SK-N-SH (cell line): ENCODE data around the gene MYLIP. TPM values are rescaled to one million over a fixed set of nuclear protein-coding genes. Genes with fewer than 3 reads are reported as not detected.

Experiments used
- CTCF ChIA-PET: fragments of 300-600, 350-600 bp; formaldehyde crosslinking; extraction: SDS; loops from one replicate; lab custom pipeline; 2021; lab: Yijun Ruan, JAX
- POLR2A ChIA-PET: fragments of 350-600 bp; sonication (Branson Sonifier 250); formaldehyde crosslinking; extraction: SDS; loops from one replicate; lab custom pipeline; 2020; ENCODE audit warnings: antibody characterized with exemption, inconsistent platforms; lab: Yijun Ruan, JAX
- DNase-seq: peaks from one replicate; pipeline ENCODE4 v3.0.0; 2012
- H2AFZ ChIP-seq: fragments of 200-600 bp; sonication (generic); 2 replicates; pipeline ENCODE4 v1.8.1; 2016; ENCODE audit warnings: antibody characterized with exemption, mild to moderate bottlenecking, low read depth
- H3F3A ChIP-seq: fragments of 200-600 bp; sonication (generic); replicated peaks from 2 replicates; pipeline ENCODE3; 2016; ENCODE audit warnings: antibody characterized with exemption, mild to moderate bottlenecking; ENCODE audit not compliant: insufficient read depth
- H3K27ac ChIP-seq, 2 experiments: fragments of 200-500 bp in 1 of 2; fragments of 200-600 bp in 1 of 2; sonication (Bioruptor generic) in 1 of 2; sonication (generic), shearing (Covaris generic) in 1 of 2; 2 replicates each; pipeline versions ENCODE4 v1.5.1 to v1.6.1; 2014 to 2016; ENCODE audit warnings: low read depth in 2 of 2, inconsistent platforms in 1 of 2, low read length in 1 of 2, mild to moderate bottlenecking in 1 of 2, mixed read lengths in 1 of 2
- H3K27me3 ChIP-seq: fragments of 200-600 bp; sonication (generic), shearing (Covaris generic); 2 replicates; pipeline ENCODE4 v1.6.1; 2016; ENCODE audit warnings: mixed run types; ENCODE audit not compliant: insufficient read depth
- H3K36me3 ChIP-seq, 2 experiments: fragments of 200-500 bp in 1 of 2; fragments of 200-600 bp in 1 of 2; sonication (Bioruptor generic) in 1 of 2; sonication (generic) in 1 of 2; replicated peaks in 1 of 2; 2 replicates each; pipeline versions ENCODE3 to v1.5.1; 2014 to 2016; ENCODE audit warnings: low read length in 1 of 2, mild to moderate bottlenecking in 1 of 2; ENCODE audit not compliant: insufficient read depth in 2 of 2, control insufficient read depth in 1 of 2
- H3K4me1 ChIP-seq, 2 experiments: fragments of 200-500 bp in 1 of 2; fragments of 200-600 bp in 1 of 2; sonication (Bioruptor generic) in 1 of 2; sonication (generic), shearing (Covaris generic) in 1 of 2; 2 replicates each; pipeline versions ENCODE4 v1.5.1 to v1.6.1; 2014 to 2016; ENCODE audit warnings: low read depth in 1 of 2, low read length in 1 of 2, mixed run types in 1 of 2; ENCODE audit not compliant: insufficient read depth in 2 of 2, control insufficient read depth in 1 of 2
- H3K4me2 ChIP-seq: fragments of 200-600 bp; sonication (generic), shearing (Covaris generic); 2 replicates; pipeline ENCODE4 v1.6.1; 2017; ENCODE audit warnings: mixed run types
- H3K4me3 ChIP-seq, 2 experiments: fragments of 200-500 bp in 1 of 2; fragments of 200-600 bp in 1 of 2; sonication (Bioruptor generic) in 1 of 2; sonication (generic), shearing (Covaris generic) in 1 of 2; 2 replicates each; pipeline versions ENCODE4 v1.5.1 to v1.8.1; 2014 to 2016; ENCODE audit warnings: low read depth in 2 of 2, inconsistent platforms in 1 of 2, low read length in 1 of 2, mild to moderate bottlenecking in 1 of 2, mixed read lengths in 1 of 2, moderate library complexity in 1 of 2
- H3K79me2 ChIP-seq: fragments of 200-600 bp; sonication (generic); 2 replicates; pipeline ENCODE4 v1.8.1; 2017; ENCODE audit warnings: mild to moderate bottlenecking; ENCODE audit not compliant: insufficient read depth
- H3K9ac ChIP-seq: fragments of 200-600 bp; sonication (generic); 2 replicates; pipeline ENCODE4 v1.6.1; 2017; ENCODE audit warnings: mixed run types
- H3K9me2 ChIP-seq: fragments of 200-600 bp; sonication (generic); 2 replicates; pipeline ENCODE4 v1.6.1; 2017; ENCODE audit warnings: mixed run types
- H3K9me3 ChIP-seq: fragments of 200-600 bp; sonication (generic); 2 replicates; pipeline ENCODE4 v1.6.1; 2017; ENCODE audit warnings: mixed run types, mild to moderate bottlenecking, moderate library complexity
- H4K20me1 ChIP-seq: fragments of 200-600 bp; sonication (generic); 2 replicates; pipeline ENCODE4 v1.6.1; 2017; ENCODE audit warnings: mild to moderate bottlenecking, mixed run types; ENCODE audit not compliant: insufficient read depth
- CHD2 ChIP-seq: fragments of 150-350 bp; IDR thresholded peaks from 2 replicates; pipeline ENCODE4 v1.6.1; 2018; ENCODE audit warnings: low read length; ENCODE audit not compliant: partially characterized antibody
- ELF1 ChIP-seq: IDR thresholded peaks from 2 replicates; pipeline ENCODE4 v1.4.0; 2012
- EP300 ChIP-seq, 2 experiments: IDR thresholded peaks; 2 replicates each; pipeline versions ENCODE4 v1.4.0 to v1.6.1; 2012; ENCODE audit warnings: borderline replicate concordance in 1 of 2, low read depth in 1 of 2, low read length in 1 of 2
- EZH2phosphoT487 ChIP-seq: fragments of 200-600 bp; sonication (generic); IDR thresholded peaks from 2 replicates; pipeline ENCODE4 v1.6.1; 2017; ENCODE audit warnings: low read depth, mixed run types, mild to moderate bottlenecking, antibody characterized with exemption, moderate library complexity, borderline replicate concordance
- FOXJ3 ChIP-seq: sonication (generic); formaldehyde crosslinking; IDR thresholded peaks from 2 replicates; pipeline ENCODE4 v1.5.1; 2020; ENCODE audit warnings: mild to moderate bottlenecking, missing genetic modification reagents
- IRF3 ChIP-seq: fragments of 150-350 bp; IDR thresholded peaks from 2 replicates; pipeline ENCODE4 v1.6.1; 2016; ENCODE audit warnings: mild to moderate bottlenecking, low read depth, low read length
- JUND ChIP-seq: IDR thresholded peaks from 2 replicates; pipeline ENCODE4 v1.4.0; 2012
- RAD21 ChIP-seq: IDR thresholded peaks from 2 replicates; pipeline ENCODE4 v1.6.1; 2012; ENCODE audit warnings: mild to moderate bottlenecking, low read length
- RCOR1 ChIP-seq: fragments of 150-350 bp; IDR thresholded peaks from 2 replicates; pipeline ENCODE4 v1.6.1; 2017; ENCODE audit warnings: antibody characterized with exemption, low read length
- RXRA ChIP-seq: IDR thresholded peaks from 2 replicates; pipeline ENCODE4 v1.4.0; 2012; ENCODE audit warnings: low read depth, mild to moderate bottlenecking, borderline replicate concordance
- SIN3A ChIP-seq: IDR thresholded peaks from 2 replicates; pipeline ENCODE4 v1.6.1; 2012; ENCODE audit warnings: low read depth, mild to moderate bottlenecking, low read length, moderate library complexity, borderline replicate concordance
- TAF1 ChIP-seq: IDR thresholded peaks from 2 replicates; pipeline ENCODE4 v1.6.1; 2012; ENCODE audit warnings: low read depth, mild to moderate bottlenecking, low read length, moderate library complexity, borderline replicate concordance
- TCF12 ChIP-seq: IDR thresholded peaks from 2 replicates; pipeline ENCODE4 v1.4.0; 2012
- TEAD4 ChIP-seq: IDR thresholded peaks from 2 replicates; pipeline ENCODE4 v1.4.0; 2012; ENCODE audit warnings: mild to moderate bottlenecking, borderline replicate concordance; ENCODE audit not compliant: insufficient read depth
- whole genome bisulfite sequencing: methylation state at CpG from one replicate; pipeline ENCODE4 v1.1.6; 2017; ENCODE audit warnings: low lambda C conversion rate; 5-methylcytosine and 5-hydroxymethylcytosine counted together
- polyA plus RNA-seq, 3 experiments: library from polyadenylated mRNA; depleted of rRNA; stranded (reverse); fragments of >200 nt; gene quantifications; 2 replicates each; pipeline ENCODE4 v1.2.3, GENCODE V29; 2012
- TF ChIP-seq, protein P1 (sequence below): fragments of 200-600 bp; sonication (generic); IDR thresholded peaks from 2 replicates; pipeline ENCODE4 v1.6.1; 2017; ENCODE audit warnings: antibody characterized with exemption, mild to moderate bottlenecking, moderate library complexity
- TF ChIP-seq, protein P2 (sequence below): IDR thresholded peaks from 2 replicates; pipeline ENCODE4; 2012

Gene MYLIP
- polyA plus RNA-seq, 1 of the 3 experiments (the other 2 are of a cell fraction): 3.1 TPM

DNA sequence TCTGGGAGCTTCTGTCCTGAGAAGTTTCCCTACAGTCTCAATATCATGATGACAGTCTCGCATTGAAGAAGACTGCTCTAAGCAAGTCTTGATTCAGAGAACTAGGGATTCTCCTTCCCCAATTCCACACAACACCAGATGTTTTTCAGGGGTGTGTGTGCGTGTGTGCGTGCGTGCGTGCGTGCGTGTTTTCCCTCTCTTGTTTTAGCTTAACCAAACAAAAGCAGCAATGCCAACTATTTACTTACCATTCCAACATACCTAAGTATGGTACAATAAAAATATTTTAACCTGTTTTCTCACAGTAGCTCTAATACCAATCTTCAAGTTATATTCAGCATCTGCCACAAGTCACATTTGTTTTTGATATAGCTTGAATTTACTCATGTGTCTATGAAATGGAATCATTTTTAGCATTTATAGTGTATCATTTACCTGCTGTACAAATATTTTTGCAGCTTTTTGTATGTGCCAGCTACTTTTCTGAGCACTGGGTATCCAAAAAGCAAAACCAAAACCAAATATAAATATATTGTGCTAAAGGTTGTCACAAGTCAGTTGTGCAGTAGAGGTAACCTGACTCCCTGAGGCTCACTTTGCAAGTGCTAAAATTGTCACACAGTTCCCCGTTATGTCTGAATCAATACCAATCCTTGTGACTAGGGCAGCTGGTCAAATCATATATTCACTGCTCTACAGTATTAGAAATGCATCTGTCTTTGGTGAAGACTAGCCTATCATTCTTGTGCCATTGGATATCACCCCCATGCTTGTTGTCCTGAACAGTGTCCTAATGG is 21.7 kb upstream of the MYLIP start (continued):
- TF ChIP-seq, protein P1, sequence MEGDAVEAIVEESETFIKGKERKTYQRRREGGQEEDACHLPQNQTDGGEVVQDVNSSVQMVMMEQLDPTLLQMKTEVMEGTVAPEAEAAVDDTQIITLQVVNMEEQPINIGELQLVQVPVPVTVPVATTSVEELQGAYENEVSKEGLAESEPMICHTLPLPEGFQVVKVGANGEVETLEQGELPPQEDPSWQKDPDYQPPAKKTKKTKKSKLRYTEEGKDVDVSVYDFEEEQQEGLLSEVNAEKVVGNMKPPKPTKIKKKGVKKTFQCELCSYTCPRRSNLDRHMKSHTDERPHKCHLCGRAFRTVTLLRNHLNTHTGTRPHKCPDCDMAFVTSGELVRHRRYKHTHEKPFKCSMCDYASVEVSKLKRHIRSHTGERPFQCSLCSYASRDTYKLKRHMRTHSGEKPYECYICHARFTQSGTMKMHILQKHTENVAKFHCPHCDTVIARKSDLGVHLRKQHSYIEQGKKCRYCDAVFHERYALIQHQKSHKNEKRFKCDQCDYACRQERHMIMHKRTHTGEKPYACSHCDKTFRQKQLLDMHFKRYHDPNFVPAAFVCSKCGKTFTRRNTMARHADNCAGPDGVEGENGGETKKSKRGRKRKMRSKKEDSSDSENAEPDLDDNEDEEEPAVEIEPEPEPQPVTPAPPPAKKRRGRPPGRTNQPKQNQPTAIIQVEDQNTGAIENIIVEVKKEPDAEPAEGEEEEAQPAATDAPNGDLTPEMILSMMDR: no peak
- no peak for TF ChIP-seq RXRA
- TF ChIP-seq TCF12: no peak
- TF ChIP-seq IRF3: no peak
- TF ChIP-seq, all 33 proteins: peak for 0

- POLR2A ChIA-PET: interaction anchor here (0.6 kb wide), 1 partner anchor 414 kb away, joined by 3 read pairs; no protein-coding TSS in a partner anchor
- H3K27me3 ChIP-seq: no peaks in the 10 kb centered on the region
- CTCF ChIA-PET: interaction anchor here (0.5 to 3.1 kb wide), 5 partner anchors 10 to 75 kb away, joined by 3 to 11 read pairs (median 3); partner anchors contain the start of gene MYLIP
- peak overlapping the region in 1 of 2 experiments; percentile 61; a peak in 2 of 4 replicates for H3K27ac ChIP-seq
- DNase-seq: no peak
- H3K4me1 ChIP-seq: peaks cover 0 to 21% of the 10 kb centered on the region in 2 experiments; a peak in 2 of 4 replicates
- H3K4me2 ChIP-seq: no peak overlapping the region
- 67% methylated on average over 5 of the region's 5 CpGs for WGBS
- H3K4me3 ChIP-seq: no peak overlapping the region
- no peaks in the 10 kb centered on the region for H3K9me2 ChIP-seq
- no peaks in the 10 kb centered on the region for H3F3A ChIP-seq
- no peaks in the 10 kb centered on the region for H3K79me2 ChIP-seq
- H3K9me3 ChIP-seq: no peaks in the 10 kb centered on the region
- H4K20me1 ChIP-seq: no peaks in the 10 kb centered on the region
- H3K36me3 ChIP-seq: no peaks in the 10 kb centered on the region
- no peak for TF ChIP-seq EP300 (IDR thresholded peaks at IDR 0.05; ENCODE audit: borderline replicate concordance in 1 of 2, low read depth in 1 of 2, low read length in 1 of 2)
- no peak for TF ChIP-seq JUND
- TF ChIP-seq TEAD4: no peak
- TF ChIP-seq, protein P2, sequence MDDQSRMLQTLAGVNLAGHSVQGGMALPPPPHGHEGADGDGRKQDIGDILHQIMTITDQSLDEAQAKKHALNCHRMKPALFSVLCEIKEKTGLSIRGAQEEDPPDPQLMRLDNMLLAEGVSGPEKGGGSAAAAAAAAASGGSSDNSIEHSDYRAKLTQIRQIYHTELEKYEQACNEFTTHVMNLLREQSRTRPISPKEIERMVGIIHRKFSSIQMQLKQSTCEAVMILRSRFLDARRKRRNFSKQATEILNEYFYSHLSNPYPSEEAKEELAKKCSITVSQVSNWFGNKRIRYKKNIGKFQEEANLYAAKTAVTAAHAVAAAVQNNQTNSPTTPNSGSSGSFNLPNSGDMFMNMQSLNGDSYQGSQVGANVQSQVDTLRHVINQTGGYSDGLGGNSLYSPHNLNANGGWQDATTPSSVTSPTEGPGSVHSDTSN: no peak
- TF ChIP-seq RCOR1: no peak
- no peak for TF ChIP-seq TAF1
- no peak for TF ChIP-seq RAD21
- TF ChIP-seq FOXJ3: no peak
- no peak for TF ChIP-seq IRF3
- no peak for TF ChIP-seq SIN3A
- TF ChIP-seq, protein P1: no peak
- TF ChIP-seq CHD2: no peak
- TF ChIP-seq ELF1: no peak
- no peak for TF ChIP-seq EZH2phosphoT487
- TF ChIP-seq TCF12: no peak
- H2AFZ ChIP-seq: no peak overlapping the region
- H3K9ac ChIP-seq: no peak overlapping the region
Measured at GRCh38 chr6:16108419-16108818, 20.5 kb upstream of the MYLIP start.
